DOHH2 (cell line): ENCODE results near the gene GLMP.

Experiments used
- H3F3A ChIP-seq: fragments of 200-600 bp; sonication (generic), shearing (Covaris generic); 2 replicates; pipeline ENCODE4 v1.6.0; 2016; ENCODE audit warnings: antibody characterized with exemption, mild to moderate bottlenecking; ENCODE audit not compliant: control insufficient read depth, insufficient read depth
- H3K27ac ChIP-seq: fragments of 200-600 bp; sonication (generic); 2 replicates; pipeline ENCODE4 v1.5.1; 2014; ENCODE audit warnings: low read depth, mild to moderate bottlenecking, low read length, moderate library complexity
- H3K27me3 ChIP-seq: fragments of 200-600 bp; sonication (generic); 2 replicates; pipeline ENCODE4 v1.6.1; 2014; ENCODE audit warnings: mild to moderate bottlenecking, low read length, mixed read lengths; ENCODE audit not compliant: control insufficient read depth
- H3K36me3 ChIP-seq: fragments of 200-600 bp; sonication (generic); 2 replicates; pipeline ENCODE4 v1.6.1; 2014; ENCODE audit warnings: mild to moderate bottlenecking, low read length, moderate library complexity, mixed read lengths; ENCODE audit not compliant: control insufficient read depth
- H3K4me1 ChIP-seq: fragments of 200-600 bp; sonication (generic); 2 replicates; pipeline ENCODE4 v1.6.1; 2014; ENCODE audit warnings: mild to moderate bottlenecking, low read length, mixed read lengths; ENCODE audit not compliant: control insufficient read depth
- H3K4me2 ChIP-seq: fragments of 200-600 bp; sonication (generic); 2 replicates; pipeline ENCODE4 v1.6.0; 2014; ENCODE audit warnings: mild to moderate bottlenecking, low read length, moderate library complexity
- H3K4me3 ChIP-seq: fragments of 200-600 bp; sonication (generic); 2 replicates; pipeline ENCODE4 v1.5.1; 2014; ENCODE audit warnings: mild to moderate bottlenecking, low read length, mixed read lengths
- H3K79me2 ChIP-seq: fragments of 200-600 bp; sonication (generic); 2 replicates; pipeline ENCODE4 v1.6.1; 2014; ENCODE audit warnings: mild to moderate bottlenecking, low read length, mixed read lengths; ENCODE audit not compliant: control insufficient read depth
- H3K9me2 ChIP-seq: fragments of 200-600 bp; sonication (generic); replicated peaks from 2 replicates; pipeline ENCODE4 v1.6.1; 2014; ENCODE audit warnings: mild to moderate bottlenecking, low read length, mixed read lengths; ENCODE audit not compliant: control insufficient read depth
- H3K9me3 ChIP-seq: fragments of 200-600 bp; sonication (generic); 2 replicates; pipeline ENCODE4 v1.6.1; 2014; ENCODE audit warnings: antibody characterized with exemption, low read length, mixed read lengths; ENCODE audit not compliant: control insufficient read depth, insufficient read depth
- H4K20me1 ChIP-seq: fragments of 200-600 bp; sonication (generic); 2 replicates; pipeline ENCODE4 v1.6.0; 2014; ENCODE audit warnings: low read depth, mild to moderate bottlenecking, antibody characterized with exemption, low read length, moderate library complexity; ENCODE audit not compliant: control insufficient read depth, insufficient read depth
- CTCF ChIP-seq: fragments of 200-600 bp; sonication (generic); IDR thresholded peaks from one replicate; pipeline ENCODE4 v1.5.1; 2014; ENCODE audit warnings: antibody characterized with exemption, mild to moderate bottlenecking, low read depth, low read length; ENCODE audit not compliant: poor library complexity, severe bottlenecking
- EZH2phosphoT487 ChIP-seq: fragments of 200-600 bp; sonication (generic); IDR thresholded peaks from 2 replicates; pipeline ENCODE4 v1.6.1; 2017; ENCODE audit warnings: borderline replicate concordance, mild to moderate bottlenecking, antibody characterized with exemption, low read length, moderate library complexity, mixed read lengths

The GLMP gene

GRCh38 chr1:156284112-156284511, 11.4 kb downstream of the GLMP start, which contains the start of gene TMEM79:
TSS of gene TMEM79 (plus strand) at chr1:156284325. CDS start at chr1:156285227, 902 bp downstream.
- Histone ChIP-seq H3K79me2 (peaks cover 51% of the 10 kb centered on the region), H3K27me3 (no peaks in the 10 kb centered on the region), H3K9me3 (no peaks in the 10 kb centered on the region), H3K4me2 (peak within 1 kb of the TSS; percentile 99), H3K36me3 (peaks cover 34% of the 10 kb centered on the region), H3F3A (no peaks in the 10 kb centered on the region), H4K20me1 (peaks cover 15% of the 10 kb centered on the region; the same call in 1 of the 2 replicates), H3K4me3 (peak within 1 kb of the TSS; percentile 75), H3K4me1 (peaks cover 27% of the 10 kb centered on the region), H3K27ac (peak within 1 kb of the TSS; percentile 24), H3K9me2 (no peaks in the 10 kb centered on the region)
- TF ChIP-seq CTCF (no peak), EZH2phosphoT487 (no peak)

GRCh38 chr1:156283521-156283920, 12.0 kb downstream of the GLMP start:
- H3K9me2 ChIP-seq, result no peaks in the 10 kb centered on the region
- no peaks in the 10 kb centered on the region for H3K9me3 ChIP-seq
- TF ChIP-seq EZH2phosphoT487, result no peak
- TF ChIP-seq CTCF, result no peak
- H3K36me3 ChIP-seq, result peaks cover 37% of the 10 kb centered on the region
- H3F3A ChIP-seq, result no peaks in the 10 kb centered on the region
- H3K4me2 ChIP-seq, result peak overlapping the region; percentile 99
- no peaks in the 10 kb centered on the region for H3K27me3 ChIP-seq
- peak overlapping the region; percentile 75 for H3K4me3 ChIP-seq
- H4K20me1 ChIP-seq, result peaks cover 15% of the 10 kb centered on the region; the same call in 1 of the 2 replicates
- H3K27ac ChIP-seq, result no peak overlapping the region
- peaks cover 27% of the 10 kb centered on the region for H3K4me1 ChIP-seq
- H3K79me2 ChIP-seq, result peaks cover 57% of the 10 kb centered on the region

GRCh38 chr1:156282479-156283222, 12.8 kb downstream of the GLMP start, which contains the start of gene SMG5:
TSS of gene SMG5 (minus strand) at chr1:156282825. CDS start at chr1:156282680, 145 bp downstream.
- Histone ChIP-seq H3K79me2 (peaks cover 65% of the 10 kb centered on the region), H3K4me1 (peaks cover 27% of the 10 kb centered on the region), H3K9me2 (no peaks in the 10 kb centered on the region), H3K4me3 (peak within 1 kb of the TSS; percentile 75), H3K27me3 (no peaks in the 10 kb centered on the region), H4K20me1 (peaks cover 15% of the 10 kb centered on the region; the same call in 1 of the 2 replicates), H3K9me3 (no peaks in the 10 kb centered on the region), H3K36me3 (peaks cover 45% of the 10 kb centered on the region), H3K27ac (peak within 1 kb of the TSS; percentile 58), H3K4me2 (peak within 1 kb of the TSS; percentile 99), H3F3A (no peaks in the 10 kb centered on the region)
- TF ChIP-seq CTCF (no peak), EZH2phosphoT487 (no peak)
